Nephron (organoid): ENCODE data around the gene PRRT2.

Experiments used
- H3K27ac Mint-ChIP-seq, 3 experiments: 2 replicates each; pipeline ENCODE4 v1.8.0; 2020; ENCODE audit warnings: mixed read lengths in 3 of 3, mild to moderate bottlenecking in 2 of 3, moderate library complexity in 1 of 3
- H3K27me3 Mint-ChIP-seq: 2 replicates; pipeline ENCODE4 v1.8.0; 2021; ENCODE audit warnings: low read depth, mild to moderate bottlenecking, moderate library complexity, mixed read lengths
- H3K36me3 Mint-ChIP-seq: 2 replicates; pipeline ENCODE4 v1.8.0; 2020; ENCODE audit warnings: low read depth, mixed read lengths
- H3K4me1 Mint-ChIP-seq: 2 replicates; pipeline ENCODE4 v1.8.0; 2020; ENCODE audit warnings: mixed read lengths
- H3K4me3 Mint-ChIP-seq, 3 experiments: 2 replicates each; pipeline ENCODE4 v1.8.0; 2020; ENCODE audit warnings: mild to moderate bottlenecking in 3 of 3, mixed read lengths in 3 of 3, moderate library complexity in 2 of 3
- H3K9me3 Mint-ChIP-seq: 2 replicates; pipeline ENCODE4 v1.8.0; 2020; ENCODE audit warnings: mixed read lengths
- CTCF ChIP-seq, 3 experiments: fragments of 200-600 bp; sonication (generic); IDR thresholded peaks; one replicate each; pipeline ENCODE4 v1.5.0; 2021; ENCODE audit warnings: antibody characterized with exemption in 3 of 3; ENCODE audit not compliant: unreplicated experiment in 3 of 3

The PRRT2 gene

GRCh38 chr16:29811896-29812665 is at the start of gene PRRT2:
Gene PRRT2 (plus strand): TSS chr16:29812193. CDS start chr16:29813055, 862 bp downstream.
- peaks cover 55% of the 10 kb centered on the region for H3K4me1 Mint-ChIP-seq
- TF ChIP-seq CTCF (IDR thresholded peaks at IDR 0.05; ENCODE audit: unreplicated experiment in 3 of 3), result no peak
- peaks cover 14% of the 10 kb centered on the region for H3K36me3 Mint-ChIP-seq
- H3K27ac Mint-ChIP-seq, result peak within 1 kb of the TSS; percentile 90 to 99 (median 94)
- peak within 1 kb of the TSS; percentile 86 to 95 (median 94) for H3K4me3 Mint-ChIP-seq
- no peaks in the 10 kb centered on the region for H3K27me3 Mint-ChIP-seq
- no peaks in the 10 kb centered on the region for H3K9me3 Mint-ChIP-seq

- Mint-ChIP-seq H3K9me3 (no peaks in the 10 kb centered on the region), H3K4me1 (no peaks in the 10 kb centered on the region), H3K4me3 (no peak overlapping the region), H3K27ac (no peak overlapping the region), H3K36me3 (no peaks in the 10 kb centered on the region), H3K27me3 (no peaks in the 10 kb centered on the region)
- TF ChIP-seq CTCF (IDR thresholded peaks at IDR 0.05; ENCODE audit: unreplicated experiment in 3 of 3), result no peak
These were observed 48.7 kb upstream of the PRRT2 start for GRCh38 chr16:29763326-29763725.

GRCh38 chr16:29765167-29766032 is 46.6 kb upstream of the PRRT2 start:
- TF ChIP-seq CTCF (IDR thresholded peaks at IDR 0.05; ENCODE audit: unreplicated experiment in 3 of 3), result no peak
- H3K27me3 Mint-ChIP-seq, result peaks cover 5% of the 10 kb centered on the region
- no peak overlapping the region for H3K4me3 Mint-ChIP-seq
- no peaks in the 10 kb centered on the region for H3K9me3 Mint-ChIP-seq
- no peaks in the 10 kb centered on the region for H3K4me1 Mint-ChIP-seq
- H3K36me3 Mint-ChIP-seq, result no peaks in the 10 kb centered on the region
- H3K27ac Mint-ChIP-seq, result no peak overlapping the region

- H3K4me1 Mint-ChIP-seq, result no peaks in the 10 kb centered on the region
- no peak overlapping the region for H3K4me3 Mint-ChIP-seq
- TF ChIP-seq CTCF (IDR thresholded peaks at IDR 0.05; ENCODE audit: unreplicated experiment in 3 of 3), result no peak
- no peaks in the 10 kb centered on the region for H3K36me3 Mint-ChIP-seq
- no peaks in the 10 kb centered on the region for H3K9me3 Mint-ChIP-seq
- H3K27ac Mint-ChIP-seq, result no peak overlapping the region
- H3K27me3 Mint-ChIP-seq, result peaks cover 5% of the 10 kb centered on the region
These were observed 45.4 kb upstream of the PRRT2 start for GRCh38 chr16:29766571-29766970.

GRCh38 chr16:29767062-29767461 is 44.9 kb upstream of the PRRT2 start:
- H3K9me3 Mint-ChIP-seq, result no peaks in the 10 kb centered on the region
- H3K4me1 Mint-ChIP-seq, result no peaks in the 10 kb centered on the region
- peaks cover 5% of the 10 kb centered on the region for H3K27me3 Mint-ChIP-seq
- H3K36me3 Mint-ChIP-seq, result no peaks in the 10 kb centered on the region
- no peak overlapping the region for H3K27ac Mint-ChIP-seq
- TF ChIP-seq CTCF (IDR thresholded peaks at IDR 0.05; ENCODE audit: unreplicated experiment in 3 of 3), result no peak
- no peak overlapping the region for H3K4me3 Mint-ChIP-seq
